ENCODE results near the gene MAGI1.

GRCh38 chr3:65576228-65576627 is 462.5 kb downstream of the MAGI1 start:
- TF ChIP-seq CREB5 (CRISPR knock-in tag; IDR thresholded peaks at IDR 0.05; ENCODE audit: low read depth) (no peak), PATZ1 (CRISPR knock-in tag; IDR thresholded peaks at IDR 0.05; ENCODE audit: borderline replicate concordance) (no peak), RARB (CRISPR knock-in tag; IDR thresholded peaks at IDR 0.05) (no peak), CSRNP3 (CRISPR knock-in tag; IDR thresholded peaks at IDR 0.05) (no peak), ARNTL (CRISPR knock-in tag; IDR thresholded peaks at IDR 0.05; ENCODE audit: borderline replicate concordance, low read depth) (no peak), ZNF8 (CRISPR knock-in tag; IDR thresholded peaks at IDR 0.05) (no peak)
